ENCODE measurements around the gene OLA1.

Gene OLA1

DNA sequence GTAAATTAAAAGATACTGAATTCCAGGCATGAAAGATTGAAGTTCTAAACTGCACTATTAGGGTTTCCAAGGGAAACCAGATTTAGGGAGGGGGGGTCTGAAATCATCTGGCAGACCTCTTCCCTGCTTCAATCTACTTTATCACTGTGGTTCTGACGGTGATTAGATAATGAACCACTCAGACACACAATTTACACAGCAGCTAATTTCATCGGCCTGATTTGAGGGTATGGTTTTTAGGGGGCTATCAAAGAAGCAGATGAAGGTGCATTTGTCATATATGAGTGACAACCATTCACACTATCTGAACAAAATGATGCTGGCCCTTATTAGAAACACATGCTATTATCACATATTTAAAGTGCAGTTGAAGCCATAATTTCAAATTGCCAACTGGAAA, 106.0 kb downstream of the OLA1 start:
- no peaks in the 10 kb centered on the region for H3K4me1 Mint-ChIP-seq
- DNase-seq (no peak), ATAC-seq (no peak)
- H3K27me3 Mint-ChIP-seq: no peaks in the 10 kb centered on the region
- peaks cover 43% of the 10 kb centered on the region for H3K36me3 Mint-ChIP-seq (ENCODE audit: low read depth)
- H3K9me3 Mint-ChIP-seq: no peaks in the 10 kb centered on the region
- H3K27ac Mint-ChIP-seq: no peak overlapping the region
- H3K4me3 Mint-ChIP-seq: no peak overlapping the region

GRCh38 chr2:174138161-174138560, 110.2 kb downstream of the OLA1 start:
- H3K27ac Mint-ChIP-seq: no peak overlapping the region
- H3K4me1 Mint-ChIP-seq: no peaks in the 10 kb centered on the region
- DNase-seq (no peak), ATAC-seq (no peak)
- no peaks in the 10 kb centered on the region for H3K9me3 Mint-ChIP-seq
- H3K36me3 Mint-ChIP-seq (ENCODE audit: low read depth): peaks cover 48% of the 10 kb centered on the region
- H3K27me3 Mint-ChIP-seq: no peaks in the 10 kb centered on the region
- H3K4me3 Mint-ChIP-seq: no peak overlapping the region

DNA sequence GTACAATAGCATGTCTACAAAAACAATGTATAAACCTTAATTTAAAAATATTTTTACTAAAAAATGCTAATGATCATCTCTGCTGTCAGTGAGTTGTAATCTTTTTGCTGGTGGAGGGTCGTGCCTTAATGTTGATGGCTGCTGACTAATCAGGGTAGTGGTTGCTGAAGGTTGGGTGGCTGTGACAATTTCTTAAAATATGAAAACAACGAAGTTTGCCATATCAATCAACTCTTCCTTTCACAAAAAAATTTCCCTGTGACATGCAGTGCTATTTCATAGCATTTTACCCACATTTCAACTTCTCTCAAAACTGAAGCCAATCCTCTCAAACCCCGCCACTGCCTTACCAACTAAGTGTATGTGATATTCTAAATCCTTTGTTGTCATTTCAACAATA, 112.4 kb downstream of the OLA1 start:
- Mint-ChIP-seq H3K4me1 (no peaks in the 10 kb centered on the region), H3K9me3 (no peaks in the 10 kb centered on the region), H3K4me3 (no peak overlapping the region), H3K27me3 (no peaks in the 10 kb centered on the region), H3K36me3 (ENCODE audit: low read depth) (peaks cover 42% of the 10 kb centered on the region), H3K27ac (no peak overlapping the region)
- DNase-seq: no peak
- ATAC-seq: no peak

DNA sequence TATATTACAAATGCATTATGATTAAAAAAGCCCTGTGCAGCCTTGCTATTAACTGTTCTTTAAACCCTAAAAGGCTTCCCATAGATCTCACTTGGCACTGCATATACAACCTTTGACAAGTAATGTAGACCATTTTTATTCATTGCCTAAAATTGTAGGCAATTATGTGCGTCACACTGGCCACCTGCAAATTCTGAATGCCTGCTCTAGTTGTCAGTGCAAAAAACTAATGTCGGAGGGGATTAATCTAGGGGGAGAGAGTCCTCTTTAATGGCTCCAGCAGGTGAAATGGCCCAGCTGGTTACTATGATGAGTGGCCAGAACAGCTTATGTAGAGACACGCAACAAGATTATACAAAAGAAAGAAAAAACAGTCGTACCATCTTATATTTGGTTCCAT, 123.2 kb downstream of the OLA1 start:
- no peak overlapping the region for H3K27ac Mint-ChIP-seq

DNA sequence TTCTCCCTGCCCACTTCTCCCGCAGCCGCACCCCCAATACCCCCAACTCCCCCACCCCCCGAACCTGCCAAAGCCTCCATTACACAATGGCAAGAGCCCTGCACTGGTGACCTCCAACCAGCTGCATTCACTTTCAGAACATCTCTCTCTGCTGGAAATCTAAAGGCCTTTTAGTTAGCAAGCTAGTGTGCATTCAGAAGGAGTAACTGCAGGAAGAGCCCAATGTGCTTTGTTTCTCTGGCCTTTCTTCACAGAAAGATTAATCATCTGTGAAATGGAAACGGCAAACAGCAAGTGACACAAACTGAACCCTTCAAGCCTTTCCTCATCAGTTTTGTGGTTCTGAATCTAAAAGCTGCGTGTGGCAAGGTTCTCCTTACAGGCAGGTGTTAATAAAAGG, 124.2 kb downstream of the OLA1 start:
- ATAC-seq (no peak), DNase-seq (no peak)
- Mint-ChIP-seq H3K4me3 (no peak overlapping the region), H3K36me3 (ENCODE audit: low read depth) (peaks cover 28% of the 10 kb centered on the region), H3K9me3 (no peaks in the 10 kb centered on the region), H3K27ac (no peak overlapping the region), H3K27me3 (no peaks in the 10 kb centered on the region), H3K4me1 (peaks cover 4% of the 10 kb centered on the region)

More for the DNA sequence above, 123.2 kb downstream of the OLA1 start:
- Mint-ChIP-seq H3K27me3 (no peaks in the 10 kb centered on the region), H3K9me3 (no peaks in the 10 kb centered on the region), H3K4me1 (peaks cover 4% of the 10 kb centered on the region), H3K36me3 (ENCODE audit: low read depth) (peaks cover 29% of the 10 kb centered on the region), H3K4me3 (no peak overlapping the region)
- ATAC-seq: no peak
- no peak for DNase-seq

- DNase-seq: no peak
- no peaks in the 10 kb centered on the region for H3K27me3 Mint-ChIP-seq
- ATAC-seq: no peak
- H3K9me3 Mint-ChIP-seq: no peaks in the 10 kb centered on the region
- peaks cover 4% of the 10 kb centered on the region for H3K4me1 Mint-ChIP-seq
- H3K36me3 Mint-ChIP-seq (ENCODE audit: low read depth): peaks cover 32% of the 10 kb centered on the region
- no peak overlapping the region for H3K4me3 Mint-ChIP-seq
- H3K27ac Mint-ChIP-seq: no peak overlapping the region
Measured at GRCh38 chr2:174122185-174122584, 126.1 kb downstream of the OLA1 start.

- Mint-ChIP-seq H3K4me3 (no peak overlapping the region), H3K9me3 (no peaks in the 10 kb centered on the region), H3K27me3 (no peaks in the 10 kb centered on the region), H3K36me3 (ENCODE audit: low read depth) (peaks cover 31% of the 10 kb centered on the region), H3K4me1 (peaks cover 4% of the 10 kb centered on the region), H3K27ac (no peak overlapping the region)
- ATAC-seq (no peak), DNase-seq (no peak)
Measured at GRCh38 chr2:174121612-174122011, 126.7 kb downstream of the OLA1 start.

DNA sequence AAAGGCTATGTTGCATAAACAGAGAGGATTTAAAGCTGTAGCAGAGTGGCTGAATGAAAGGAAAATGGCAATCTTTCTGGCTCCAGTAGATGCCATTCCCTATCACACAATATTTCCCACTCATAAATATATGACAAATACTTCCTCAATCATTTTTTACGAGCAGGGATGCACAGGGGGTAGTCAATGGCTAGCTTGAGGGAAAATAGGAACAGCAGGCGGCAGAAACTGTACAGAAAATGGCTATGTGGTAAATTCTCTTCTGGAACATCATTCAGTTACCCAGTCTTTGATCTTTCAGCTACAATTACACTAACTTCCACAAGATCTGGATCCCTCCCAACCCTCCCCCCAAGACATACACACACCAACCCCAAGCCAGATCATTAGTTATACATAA, 127.2 kb downstream of the OLA1 start:
- no peak overlapping the region for H3K4me3 Mint-ChIP-seq
- ATAC-seq (no peak), DNase-seq (no peak)
- no peak overlapping the region for H3K27ac Mint-ChIP-seq
- no peaks in the 10 kb centered on the region for H3K27me3 Mint-ChIP-seq
- peaks cover 4% of the 10 kb centered on the region for H3K4me1 Mint-ChIP-seq
- H3K9me3 Mint-ChIP-seq: no peaks in the 10 kb centered on the region
- peaks cover 31% of the 10 kb centered on the region for H3K36me3 Mint-ChIP-seq (ENCODE audit: low read depth)

DNA sequence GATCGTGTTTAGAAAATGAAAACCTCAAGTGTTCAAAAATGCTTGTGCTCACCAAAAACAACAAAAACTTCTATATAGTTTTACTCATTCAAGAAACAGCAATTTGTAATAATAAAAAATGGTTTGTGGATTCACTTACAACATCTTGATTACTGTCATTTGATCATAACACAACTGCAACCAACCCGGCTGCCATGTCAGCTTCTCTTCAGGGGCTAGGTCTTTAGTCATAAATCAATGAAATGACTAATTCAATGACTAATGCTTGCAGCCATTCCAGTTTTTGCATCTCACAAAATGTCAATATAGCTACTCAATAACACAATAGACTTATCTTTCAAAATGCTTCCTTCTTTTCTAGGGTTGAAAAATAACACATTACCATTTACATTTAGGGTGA, 128.0 kb downstream of the OLA1 start:
- H3K27ac Mint-ChIP-seq: peak overlapping the region; percentile 15
- DNase-seq (peak; percentile 6), ATAC-seq (peak; percentile 69)
- H3K4me3 Mint-ChIP-seq: no peak overlapping the region
- peaks cover 35% of the 10 kb centered on the region for H3K36me3 Mint-ChIP-seq (ENCODE audit: low read depth)
- peaks cover 4% of the 10 kb centered on the region for H3K4me1 Mint-ChIP-seq
- no peaks in the 10 kb centered on the region for H3K27me3 Mint-ChIP-seq
- H3K9me3 Mint-ChIP-seq: no peaks in the 10 kb centered on the region

- Mint-ChIP-seq H3K4me1 (peaks cover 4% of the 10 kb centered on the region), H3K9me3 (no peaks in the 10 kb centered on the region), H3K27ac (no peak overlapping the region), H3K27me3 (no peaks in the 10 kb centered on the region), H3K36me3 (ENCODE audit: low read depth) (peaks cover 39% of the 10 kb centered on the region), H3K4me3 (no peak overlapping the region)
- ATAC-seq (no peak), DNase-seq (no peak)
Measured at GRCh38 chr2:174117951-174118930, 130.1 kb downstream of the OLA1 start.

GRCh38 chr2:174112073-174112472, 136.3 kb downstream of the OLA1 start:
- H3K9me3 Mint-ChIP-seq: no peaks in the 10 kb centered on the region
- H3K27me3 Mint-ChIP-seq: no peaks in the 10 kb centered on the region
- ATAC-seq (no peak), DNase-seq (no peak)
- H3K4me3 Mint-ChIP-seq: no peak overlapping the region
- H3K27ac Mint-ChIP-seq: no peak overlapping the region
- H3K4me1 Mint-ChIP-seq: no peaks in the 10 kb centered on the region
- peaks cover 15% of the 10 kb centered on the region for H3K36me3 Mint-ChIP-seq (ENCODE audit: low read depth)

DNA sequence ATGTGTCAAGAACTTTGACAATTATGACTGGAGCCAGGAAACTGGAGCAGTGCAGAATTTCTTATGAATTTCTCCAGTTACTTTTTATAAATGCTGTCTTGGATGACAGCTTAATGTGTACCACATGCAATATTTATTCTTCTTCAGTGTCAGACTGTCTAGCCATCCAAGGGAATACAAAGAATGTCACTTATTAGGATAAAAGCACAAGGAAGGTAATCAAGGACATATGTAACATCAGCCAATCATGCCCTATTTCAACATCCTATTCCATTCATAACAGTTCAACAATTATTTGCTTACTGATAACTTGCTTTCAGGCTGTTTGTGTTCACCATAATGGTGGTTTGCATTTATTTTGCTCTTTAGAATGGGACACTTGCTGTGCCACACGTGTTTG, 139.8 kb downstream of the OLA1 start:
- Mint-ChIP-seq H3K36me3 (ENCODE audit: low read depth) (peaks cover 4% of the 10 kb centered on the region), H3K4me3 (no peak overlapping the region), H3K4me1 (peaks cover 2% of the 10 kb centered on the region), H3K27me3 (no peaks in the 10 kb centered on the region), H3K27ac (no peak overlapping the region), H3K9me3 (no peaks in the 10 kb centered on the region)
- DNase-seq (no peak), ATAC-seq (no peak)

DNA sequence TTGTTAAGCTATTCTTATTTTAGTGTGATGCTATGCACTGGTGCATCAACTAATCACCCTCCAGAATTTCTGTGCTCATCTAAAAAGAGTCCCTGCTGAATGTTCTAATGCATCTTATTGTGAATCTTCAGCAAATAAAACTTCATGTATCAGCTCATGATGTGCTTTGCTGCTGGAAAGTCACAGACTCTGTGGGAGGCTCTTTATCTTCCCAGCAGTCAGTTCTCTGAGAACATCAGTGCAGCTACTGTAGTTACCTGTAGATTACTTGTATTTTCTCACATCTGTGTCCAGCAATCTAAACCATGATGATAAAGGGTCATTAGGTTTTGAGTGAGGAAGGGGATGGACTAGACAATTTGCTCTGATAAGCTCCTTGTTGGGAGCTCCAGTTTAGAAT, 141.6 kb downstream of the OLA1 start:
- Mint-ChIP-seq H3K36me3 (ENCODE audit: low read depth) (peaks cover 9% of the 10 kb centered on the region), H3K27ac (no peak overlapping the region), H3K4me3 (no peak overlapping the region), H3K27me3 (no peaks in the 10 kb centered on the region), H3K9me3 (no peaks in the 10 kb centered on the region), H3K4me1 (peaks cover 3% of the 10 kb centered on the region)
- DNase-seq (no peak), ATAC-seq (no peak)

DNA sequence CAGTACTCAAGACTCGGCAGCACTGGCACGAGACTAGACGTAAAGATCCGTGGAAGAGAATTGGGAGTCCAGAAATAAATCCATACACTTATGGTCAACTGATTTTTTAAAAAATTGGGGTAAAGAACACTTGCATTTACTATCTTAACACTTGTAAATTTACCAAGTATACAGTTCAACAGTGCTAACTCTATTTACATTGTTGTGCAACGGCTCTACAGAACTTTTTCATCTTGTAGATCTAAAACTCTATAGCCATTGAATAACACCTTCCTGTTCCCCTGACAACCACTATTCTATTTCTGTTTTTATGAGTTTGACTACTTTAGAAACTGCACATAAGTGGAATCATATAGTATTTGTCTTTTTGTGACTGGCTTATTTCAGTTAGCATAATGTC, 153.8 kb downstream of the OLA1 start:
- no peaks in the 10 kb centered on the region for H3K9me3 Mint-ChIP-seq
- H3K27ac Mint-ChIP-seq: no peak overlapping the region
- H3K4me1 Mint-ChIP-seq: no peaks in the 10 kb centered on the region
- H3K27me3 Mint-ChIP-seq: no peaks in the 10 kb centered on the region
- no peak overlapping the region for H3K4me3 Mint-ChIP-seq
- DNase-seq (no peak), ATAC-seq (no peak)
- peaks cover 15% of the 10 kb centered on the region for H3K36me3 Mint-ChIP-seq (ENCODE audit: low read depth)

GRCh38 chr2:174090476-174090875, 157.9 kb downstream of the OLA1 start:
- H3K36me3 Mint-ChIP-seq (ENCODE audit: low read depth): peaks cover 16% of the 10 kb centered on the region
- no peak overlapping the region for H3K27ac Mint-ChIP-seq
- H3K4me3 Mint-ChIP-seq: no peak overlapping the region
- no peaks in the 10 kb centered on the region for H3K27me3 Mint-ChIP-seq
- ATAC-seq (no peak), DNase-seq (no peak)
- H3K9me3 Mint-ChIP-seq: no peaks in the 10 kb centered on the region
- H3K4me1 Mint-ChIP-seq: no peaks in the 10 kb centered on the region

All from activated naive CD8-positive, alpha-beta T cell treated with anti-CD3 and anti-CD28 coated beads, Interleukin-2, amount 50 U/mL, for 24 hours (primary cell).